Transverse colon (tissue), 4 donors: Measurements from ENCODE around the gene PRMT3. TPM values are rescaled to one million over a fixed set of nuclear protein-coding genes. Genes with fewer than 3 reads are reported as not detected.

Source experiments
- DNase-seq: peaks from one replicate; pipeline ENCODE4 v3.0.0-alpha.2; 2019
- H3K27ac ChIP-seq, 4 donors: fragments of 200-600 bp; sonication (generic); 2 replicates each; pipeline ENCODE4 v1.5.1; 2016 to 2018; ENCODE audit warnings: inconsistent platforms in 4 of 4
- H3K27me3 ChIP-seq: fragments of 200-600 bp; sonication (generic); 2 replicates; pipeline ENCODE4 v1.5.1; 2017; ENCODE audit warnings: inconsistent platforms
- H3K36me3 ChIP-seq, 4 donors: fragments of 200-600 bp; sonication (generic); 2 replicates each; pipeline ENCODE4 v1.5.1; 2017 to 2019; ENCODE audit warnings: inconsistent platforms in 4 of 4
- H3K4me1 ChIP-seq, 4 donors: fragments of 200-600 bp; sonication (generic); 2 replicates each; pipeline ENCODE4 v1.5.1; 2017 to 2020; ENCODE audit warnings: inconsistent platforms in 4 of 4
- H3K4me3 ChIP-seq, 4 donors: fragments of 200-600 bp; sonication (generic); 1 replicate in 1 of 4; 2 replicates in 3 of 4; pipeline versions ENCODE4 v1.5.1 to v1.6.1; 2017 to 2019; ENCODE audit warnings: inconsistent platforms in 4 of 4
- H3K9me3 ChIP-seq, 2 donors: fragments of 200-600 bp; sonication (generic); 2 replicates each; pipeline ENCODE4 v1.5.1; 2017 to 2019; ENCODE audit warnings: inconsistent platforms in 2 of 2
- EP300 ChIP-seq: sonication (generic); formaldehyde crosslinking; IDR thresholded peaks from one replicate; pipeline ENCODE4 v1.6.1; 2017; ENCODE audit warnings: antibody characterized with exemption, low read depth
- POLR2A ChIP-seq: fragments of 450-650 bp; IDR thresholded peaks from one replicate; pipeline ENCODE4 v1.6.1; 2016; ENCODE audit warnings: antibody characterized with exemption, mild to moderate bottlenecking, moderate library complexity
- POLR2AphosphoS5 ChIP-seq, 3 donors: sonication (generic); formaldehyde crosslinking; IDR thresholded peaks; one replicate each; pipeline ENCODE4 v1.6.1; 2016; ENCODE audit warnings: antibody characterized with exemption in 3 of 3
- WGBS, 2 donors: methylation state at CpG; one replicate each; pipeline ENCODE4 v1.1.5; 2018; ENCODE audit warnings: low coverage in 1 of 2; 5-methylcytosine and 5-hydroxymethylcytosine counted together
- in situ Hi-C, 4 donors: fragments of 200-750 bp; cut with MboI; loops; one replicate each; pipeline versions ENCODE4 v1.15.0 to v1.15.1; 2017; ENCODE audit warnings: low sequenced_read_pairs in 3 of 4, low pct_ligation_motif_present in 1 of 4, low pct_unique_long_range_greater_than_20kb in 1 of 4
- intact Hi-C: fragments of 100-400 bp; cut with DNase I; formaldehyde crosslinking; loops from one replicate; pipeline ENCODE4 v1.15.1; 2023; ENCODE audit warnings: low total_unique reads
- total RNA-seq, 4 donors: library from RNA; depleted of rRNA; stranded (reverse); fragments of >200 nt; gene quantifications; one replicate each; pipeline ENCODE4 v1.1.0, GENCODE V29; 2016
- TF ChIP-seq, protein P1 (sequence below), 5 experiments: fragments of 200-600 bp in 3 of 5; fragments of 450-650 bp in 2 of 5; sonication (generic) in 3 of 5; IDR thresholded peaks; 1 replicate in 2 of 5; 2 replicates in 3 of 5; pipeline ENCODE4 v1.5.1; 2016 to 2017; ENCODE audit warnings: antibody characterized with exemption in 5 of 5, inconsistent platforms in 3 of 5, mild to moderate bottlenecking in 2 of 5, moderate library complexity in 1 of 5

The PRMT3 gene
- total RNA-seq, result 10 to 100 TPM in 3 of 4 donors, 1 to 10 TPM in 1; 6.7 to 21.0 (median 15.2) TPM

GRCh38 chr11:20387261-20388095 is at the start of gene PRMT3:
TSS of gene PRMT3 (plus strand) at chr11:20387716. CDS start at chr11:20387747, 31 bp downstream.
- Histone ChIP-seq H3K4me3 (peak within 1 kb of the TSS; percentile 62 to 95 (median 76)), H3K27me3 (no peaks in the 10 kb centered on the region), H3K9me3 (no peaks in the 10 kb centered on the region), H3K36me3 (peaks cover 0 to 1% (median 0%) of the 10 kb centered on the region in 4 donors), H3K4me1 (peaks cover 0 to 17% (median 11%) of the 10 kb centered on the region in 4 donors), H3K27ac (peak within 1 kb of the TSS; percentile 89 to 93 (median 92))
- intact Hi-C loops (no loop called here), in situ Hi-C loops (loop anchor here in 3 of 4 donors (25.0 kb wide), 1 partner anchor 225 kb away; no protein-coding TSS in a partner anchor)
- TF ChIP-seq EP300 (no peak), POLR2AphosphoS5 (IDR thresholded peaks at IDR 0.05) (peak; percentile 79 to 92 (median 87)), POLR2A (peak; percentile 94)
- TF ChIP-seq, protein P1, sequence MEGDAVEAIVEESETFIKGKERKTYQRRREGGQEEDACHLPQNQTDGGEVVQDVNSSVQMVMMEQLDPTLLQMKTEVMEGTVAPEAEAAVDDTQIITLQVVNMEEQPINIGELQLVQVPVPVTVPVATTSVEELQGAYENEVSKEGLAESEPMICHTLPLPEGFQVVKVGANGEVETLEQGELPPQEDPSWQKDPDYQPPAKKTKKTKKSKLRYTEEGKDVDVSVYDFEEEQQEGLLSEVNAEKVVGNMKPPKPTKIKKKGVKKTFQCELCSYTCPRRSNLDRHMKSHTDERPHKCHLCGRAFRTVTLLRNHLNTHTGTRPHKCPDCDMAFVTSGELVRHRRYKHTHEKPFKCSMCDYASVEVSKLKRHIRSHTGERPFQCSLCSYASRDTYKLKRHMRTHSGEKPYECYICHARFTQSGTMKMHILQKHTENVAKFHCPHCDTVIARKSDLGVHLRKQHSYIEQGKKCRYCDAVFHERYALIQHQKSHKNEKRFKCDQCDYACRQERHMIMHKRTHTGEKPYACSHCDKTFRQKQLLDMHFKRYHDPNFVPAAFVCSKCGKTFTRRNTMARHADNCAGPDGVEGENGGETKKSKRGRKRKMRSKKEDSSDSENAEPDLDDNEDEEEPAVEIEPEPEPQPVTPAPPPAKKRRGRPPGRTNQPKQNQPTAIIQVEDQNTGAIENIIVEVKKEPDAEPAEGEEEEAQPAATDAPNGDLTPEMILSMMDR (IDR thresholded peaks at IDR 0.05), result peak in 3 of 5 experiments; percentile 11 to 100 (median 99)
- peak; percentile 97 for DNase-seq
- 0% methylated on average over 65 of the region's 96 CpGs; no CpG with 5 or more reads in 1 of the 2 donors for WGBS, 2 donors

DNA sequence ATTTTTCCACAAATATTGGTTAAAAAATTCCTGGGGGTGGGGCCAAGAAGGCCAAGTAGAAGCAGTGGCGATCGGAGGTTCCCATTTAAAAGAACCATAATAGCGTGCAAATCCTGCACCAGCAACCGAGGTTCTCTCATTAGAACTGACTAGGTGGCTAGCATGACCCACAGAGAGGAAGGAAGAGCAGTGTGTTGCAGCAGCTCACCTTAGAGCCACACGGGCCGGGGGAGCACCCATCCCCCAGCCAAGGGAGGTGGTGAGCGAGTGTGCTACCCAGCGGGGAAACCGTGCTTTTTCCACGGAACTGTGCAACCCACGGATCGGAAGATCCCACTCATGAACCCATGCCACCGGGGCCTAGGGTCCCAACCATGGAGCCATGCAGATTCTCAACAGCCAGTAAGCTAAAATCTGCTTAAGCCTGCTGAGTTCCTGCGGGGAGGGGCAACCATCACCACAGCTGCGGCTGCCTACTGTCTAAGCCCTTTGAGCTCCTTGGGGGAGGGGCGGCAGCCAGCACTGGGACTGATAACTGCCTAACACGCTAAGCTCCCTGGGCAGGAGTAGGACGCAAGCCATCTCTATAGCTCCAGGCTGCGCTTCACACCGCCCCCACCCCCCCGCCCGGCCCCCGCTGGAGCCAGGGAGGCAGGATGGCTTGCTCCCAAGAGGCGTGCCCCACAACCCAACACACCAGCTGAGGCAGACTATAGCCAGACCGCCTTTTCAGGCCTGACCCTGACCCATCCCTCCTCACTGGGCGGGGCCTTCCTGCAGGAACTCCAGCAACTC is 45.0 kb upstream of the PRMT3 start:
- Histone ChIP-seq H3K4me1 (no peaks in the 10 kb centered on the region), H3K4me3 (no peak overlapping the region), H3K36me3 (no peaks in the 10 kb centered on the region), H3K27ac (no peak overlapping the region), H3K9me3 (no peaks in the 10 kb centered on the region), H3K27me3 (peaks cover 20% of the 10 kb centered on the region)
- intact Hi-C loops (no loop called here), in situ Hi-C loops (loop anchor here in 2 of 4 donors (25.0 kb wide), 2 partner anchors 380 to 405 kb away; no protein-coding TSS in a partner anchor)
- 52 to 70% methylated on average over 6 to 26 of the region's 26 CpGs for WGBS, 2 donors
- TF ChIP-seq, protein P1 (IDR thresholded peaks at IDR 0.05), result no peak
- TF ChIP-seq POLR2A (no peak), EP300 (no peak), POLR2AphosphoS5 (IDR thresholded peaks at IDR 0.05) (no peak)
- DNase-seq, result no peak

GRCh38 chr11:20351136-20351535 is 36.4 kb upstream of the PRMT3 start:
- TF ChIP-seq POLR2AphosphoS5 (IDR thresholded peaks at IDR 0.05) (no peak), EP300 (no peak), POLR2A (no peak)
- TF ChIP-seq, protein P1 (IDR thresholded peaks at IDR 0.05), result no peak
- H3K27me3 ChIP-seq, result no peaks in the 10 kb centered on the region
- WGBS, 2 donors, result 38 to 54% methylated on average over 6 to 7 of the region's 7 CpGs
- DNase-seq, result peak; percentile 26
- H3K27ac ChIP-seq, result no peak overlapping the region
- in situ Hi-C loops, result loop anchor here (10.0 to 25.0 kb wide), 3 partner anchors 226 to 789 kb away; no protein-coding TSS in a partner anchor
- H3K4me3 ChIP-seq, result no peak overlapping the region
- intact Hi-C loops, result no loop called here
- H3K36me3 ChIP-seq, result no peaks in the 10 kb centered on the region
- no peaks in the 10 kb centered on the region for H3K9me3 ChIP-seq
- H3K4me1 ChIP-seq, result peaks cover 0 to 18% (median 8%) of the 10 kb centered on the region in 4 donors
